NCI-H187 treated with DMSO at 0.1 percent for 48 hours (cell line): ENCODE results near the gene ALKAL2.
A peak's percentile ranks its signal among the peaks of the same experiment; 100 is the strongest.

Experiments
- DNase-seq: peaks from one replicate; lab custom pipeline; 2025; lab: John Stamatoyannopoulos, UW

ALKAL2 gene

GRCh38 chr2:290090-290722 is 2.3 kb upstream of the ALKAL2 start:
- no peak for DNase-seq

GRCh38 chr2:289362-290089 is 1.6 kb upstream of the ALKAL2 start:
- no peak for DNase-seq

- no peak for DNase-seq
These were observed 969 bp upstream of the ALKAL2 start for GRCh38 chr2:288758-289361.

GRCh38 chr2:287471-287885 is 413 bp downstream of the ALKAL2 start:
- DNase-seq: no peak

- DNase-seq: no peak
These were observed 1.0 kb downstream of the ALKAL2 start for GRCh38 chr2:286774-287392.

- DNase-seq: no peak
These were observed 1.9 kb downstream of the ALKAL2 start for GRCh38 chr2:286035-286434.

- DNase-seq: no peak
These were observed 2.4 kb downstream of the ALKAL2 start for GRCh38 chr2:285531-285930.

- DNase-seq: no peak
These were observed 2.9 kb downstream of the ALKAL2 start for GRCh38 chr2:284896-285492.

- DNase-seq: no peak
These were observed 3.7 kb downstream of the ALKAL2 start for GRCh38 chr2:283996-284794.

GRCh38 chr2:282371-283263 is 5.3 kb downstream of the ALKAL2 start:
- no peak for DNase-seq

- DNase-seq: no peak
These were observed 6.5 kb downstream of the ALKAL2 start for GRCh38 chr2:281381-281780.

- no peak for DNase-seq
These were observed 7.2 kb downstream of the ALKAL2 start for GRCh38 chr2:280650-281110.

- no peak for DNase-seq
These were observed 7.8 kb downstream of the ALKAL2 start for GRCh38 chr2:279956-280649.

GRCh38 chr2:279366-279765 is 8.5 kb downstream of the ALKAL2 start:
- no peak for DNase-seq

GRCh38 chr2:278927-279320 is 9.0 kb downstream of the ALKAL2 start:
- no peak for DNase-seq

GRCh38 chr2:278312-278926 is 9.5 kb downstream of the ALKAL2 start:
- no peak for DNase-seq

- no peak for DNase-seq
These were observed 12.4 kb downstream of the ALKAL2 start for GRCh38 chr2:275466-275865.

GRCh38 chr2:274503-274902 is 13.4 kb downstream of the ALKAL2 start:
- no peak for DNase-seq

- peak; percentile 18 for DNase-seq
These were observed 14.6 kb downstream of the ALKAL2 start for GRCh38 chr2:273333-273732.

- DNase-seq: no peak
These were observed 16.0 kb downstream of the ALKAL2 start for GRCh38 chr2:271917-272316.
